ENCODE measurements around the gene ATP2B1.

The ATP2B1 gene

DNA sequence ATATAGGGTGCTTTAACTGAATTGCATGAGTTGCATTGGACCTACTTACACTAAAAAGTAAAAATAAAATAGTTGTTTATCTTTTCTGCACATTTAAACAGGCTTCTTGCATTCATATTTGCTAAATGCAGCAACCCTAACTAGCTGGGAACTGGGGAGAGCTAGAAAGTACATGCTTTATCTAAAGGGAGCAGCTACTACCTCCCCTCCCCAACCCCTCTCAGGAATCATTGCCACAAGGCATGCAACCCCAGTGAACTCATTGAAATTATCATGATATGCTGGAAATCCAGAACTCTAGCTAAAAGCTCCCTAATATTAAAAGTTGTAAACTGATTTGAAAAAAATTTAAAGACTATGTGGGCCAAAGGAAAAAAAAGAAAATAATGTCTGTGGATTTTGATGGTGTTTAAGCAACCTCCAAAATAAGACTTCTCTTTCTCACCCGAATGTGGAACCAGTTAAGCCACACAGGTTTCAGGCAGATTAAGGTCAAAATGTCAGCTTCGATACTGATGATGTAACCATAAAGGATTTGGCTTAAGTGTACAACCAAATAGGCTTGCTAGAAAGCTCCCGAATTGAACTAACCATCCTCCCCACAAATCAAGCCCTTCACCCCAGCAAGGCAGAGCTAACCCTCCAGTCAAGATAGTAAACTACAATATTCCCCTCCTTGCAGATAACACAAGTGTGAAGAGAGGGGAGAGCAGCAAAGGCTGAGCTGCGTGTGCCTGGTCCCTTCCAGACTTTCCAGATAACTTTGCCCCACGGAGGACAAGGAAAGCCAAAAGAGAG lies 169.0 kb downstream of the ATP2B1 start:
- TF ChIP-seq, protein P1, sequence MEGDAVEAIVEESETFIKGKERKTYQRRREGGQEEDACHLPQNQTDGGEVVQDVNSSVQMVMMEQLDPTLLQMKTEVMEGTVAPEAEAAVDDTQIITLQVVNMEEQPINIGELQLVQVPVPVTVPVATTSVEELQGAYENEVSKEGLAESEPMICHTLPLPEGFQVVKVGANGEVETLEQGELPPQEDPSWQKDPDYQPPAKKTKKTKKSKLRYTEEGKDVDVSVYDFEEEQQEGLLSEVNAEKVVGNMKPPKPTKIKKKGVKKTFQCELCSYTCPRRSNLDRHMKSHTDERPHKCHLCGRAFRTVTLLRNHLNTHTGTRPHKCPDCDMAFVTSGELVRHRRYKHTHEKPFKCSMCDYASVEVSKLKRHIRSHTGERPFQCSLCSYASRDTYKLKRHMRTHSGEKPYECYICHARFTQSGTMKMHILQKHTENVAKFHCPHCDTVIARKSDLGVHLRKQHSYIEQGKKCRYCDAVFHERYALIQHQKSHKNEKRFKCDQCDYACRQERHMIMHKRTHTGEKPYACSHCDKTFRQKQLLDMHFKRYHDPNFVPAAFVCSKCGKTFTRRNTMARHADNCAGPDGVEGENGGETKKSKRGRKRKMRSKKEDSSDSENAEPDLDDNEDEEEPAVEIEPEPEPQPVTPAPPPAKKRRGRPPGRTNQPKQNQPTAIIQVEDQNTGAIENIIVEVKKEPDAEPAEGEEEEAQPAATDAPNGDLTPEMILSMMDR (IDR thresholded peaks at IDR 0.05) = no peak
- Histone ChIP-seq H3K27ac (no peak overlapping the region), H3K4me3 (no peak overlapping the region)
- no peak for DNase-seq (ENCODE audit: low spot score)

DNA sequence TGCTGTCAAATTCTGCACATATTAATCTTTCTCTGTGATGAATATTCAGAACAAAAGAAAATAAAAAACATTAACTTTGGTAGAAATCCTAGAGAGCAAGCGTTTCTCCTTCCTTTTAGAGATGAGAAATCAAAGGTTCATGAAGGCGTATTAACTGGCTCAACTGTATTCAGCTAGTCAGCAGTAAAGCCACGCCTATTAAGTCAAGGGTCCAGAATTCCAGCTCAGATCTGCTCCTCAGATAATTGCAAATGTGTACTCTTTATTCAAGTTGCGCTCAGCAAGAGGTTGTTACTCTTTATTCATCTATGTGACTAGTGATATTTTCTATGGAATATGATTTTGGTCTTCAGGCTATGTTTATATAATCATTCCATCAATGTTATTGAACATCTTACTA lies 169.7 kb downstream of the ATP2B1 start:
- Histone ChIP-seq H3K27ac (no peak overlapping the region), H3K4me3 (no peak overlapping the region)
- no peak for DNase-seq (ENCODE audit: low spot score)
- TF ChIP-seq, protein P1 (IDR thresholded peaks at IDR 0.05) = no peak

Data from coronary artery (tissue), 2 donors.